Karpas-422 (cell line): Measurements from ENCODE around the gene PCDHGB6. TPM values are rescaled to one million over a fixed set of nuclear protein-coding genes. Genes with fewer than 3 reads are reported as not detected.
A peak's percentile ranks its signal among the peaks of the same experiment; 100 is the strongest.

Experiments
- DNase-seq: peaks from one replicate; pipeline ENCODE4 v3.0.0-alpha.2; 2015
- H2AFZ ChIP-seq: fragments of 200-600 bp; sonication (generic); 2 replicates; pipeline ENCODE4 v1.6.1; 2014; ENCODE audit warnings: antibody characterized with exemption, low read length, mixed read lengths
- H3K27ac ChIP-seq: fragments of 200-600 bp; sonication (generic); 2 replicates; pipeline ENCODE4 v1.5.1; 2014; ENCODE audit warnings: mild to moderate bottlenecking, low read length, moderate library complexity
- H3K27me3 ChIP-seq: fragments of 200-600 bp; sonication (generic); 2 replicates; pipeline ENCODE4 v1.6.1; 2014; ENCODE audit warnings: low read length, mixed read lengths
- H3K36me3 ChIP-seq: fragments of 200-600 bp; sonication (generic); 2 replicates; pipeline ENCODE4 v1.6.1; 2014; ENCODE audit warnings: low read length, mixed read lengths; ENCODE audit not compliant: insufficient read depth
- H3K4me1 ChIP-seq: fragments of 200-600 bp; sonication (generic); 2 replicates; pipeline ENCODE4 v1.6.1; 2014; ENCODE audit warnings: mild to moderate bottlenecking, low read length, mixed read lengths
- H3K4me2 ChIP-seq: fragments of 200-600 bp; sonication (generic); 2 replicates; pipeline ENCODE4 v1.6.1; 2014; ENCODE audit warnings: low read length, low read depth, mild to moderate bottlenecking; ENCODE audit not compliant: poor library complexity, severe bottlenecking
- H3K4me3 ChIP-seq: fragments of 200-600 bp; sonication (generic); 2 replicates; pipeline ENCODE4 v1.5.1; 2014; ENCODE audit warnings: mild to moderate bottlenecking, antibody characterized with exemption, low read length, mixed read lengths
- H3K79me2 ChIP-seq: fragments of 200-600 bp; sonication (generic); 2 replicates; pipeline ENCODE4 v1.6.1; 2014; ENCODE audit warnings: mild to moderate bottlenecking, low read length, mixed read lengths
- H3K9ac ChIP-seq: fragments of 200-600 bp; sonication (generic); 2 replicates; pipeline ENCODE4 v1.6.0; 2014; ENCODE audit warnings: low read length
- H3K9me2 ChIP-seq: fragments of 200-600 bp; sonication (generic), shearing (Covaris generic); replicated peaks from 2 replicates; pipeline ENCODE4 v1.6.0; 2014; ENCODE audit warnings: mild to moderate bottlenecking, low read length, moderate library complexity; ENCODE audit not compliant: insufficient read depth
- H3K9me3 ChIP-seq: fragments of 300-700, 200-600 bp; sonication (generic); 2 replicates; pipeline ENCODE4 v1.6.1; 2014; ENCODE audit warnings: low read length, mixed read lengths
- H4K20me1 ChIP-seq: fragments of 200-600 bp; sonication (generic); 2 replicates; pipeline ENCODE4 v1.6.1; 2014; ENCODE audit warnings: mild to moderate bottlenecking, antibody characterized with exemption, low read length, low read depth; ENCODE audit not compliant: insufficient read depth
- total RNA-seq: library from RNA; depleted of rRNA; stranded (reverse); fragments of >200 nt; shearing (Covaris generic); gene quantifications from 2 replicates; pipeline ENCODE4 v1.2.3, GENCODE V29; 2014; ENCODE audit warnings: low replicate concordance; rRNA removed

Gene PCDHGB6
- total RNA-seq, 1 experiment from 2014 or later: 5.5 TPM

- Histone ChIP-seq H3K4me3 (no peak overlapping the region), H3K36me3 (peaks cover 10% of the 10 kb centered on the region), H3K9me2 (no peaks in the 10 kb centered on the region), H2AFZ (no peak overlapping the region), H3K27me3 (no peaks in the 10 kb centered on the region), H3K4me2 (no peak overlapping the region), H3K9me3 (no peaks in the 10 kb centered on the region), H3K79me2 (peaks cover 26% of the 10 kb centered on the region), H4K20me1 (no peaks in the 10 kb centered on the region), H3K4me1 (peaks cover 23% of the 10 kb centered on the region), H3K27ac (no peak overlapping the region), H3K9ac (no peak overlapping the region)
- DNase-seq: no peak
Measured at GRCh38 chr5:141439411-141440141, 31.8 kb downstream of the PCDHGB6 start.

GRCh38 chr5:141440341-141440740, 32.5 kb downstream of the PCDHGB6 start:
- Histone ChIP-seq H3K9me2 (no peaks in the 10 kb centered on the region), H3K27me3 (no peaks in the 10 kb centered on the region), H3K27ac (no peak overlapping the region), H4K20me1 (no peaks in the 10 kb centered on the region), H3K4me2 (no peak overlapping the region), H3K36me3 (peaks cover 10% of the 10 kb centered on the region), H2AFZ (no peak overlapping the region), H3K79me2 (peaks cover 31% of the 10 kb centered on the region), H3K4me1 (peaks cover 23% of the 10 kb centered on the region), H3K9me3 (no peaks in the 10 kb centered on the region), H3K4me3 (no peak overlapping the region), H3K9ac (no peak overlapping the region)
- DNase-seq: no peak

- Histone ChIP-seq H3K4me3 (no peak overlapping the region), H3K79me2 (peaks cover 32% of the 10 kb centered on the region), H3K36me3 (peaks cover 6% of the 10 kb centered on the region), H3K9me3 (no peaks in the 10 kb centered on the region), H3K9me2 (no peaks in the 10 kb centered on the region), H3K27ac (peak overlapping the region; percentile 89; the same call in 1 of the 2 replicates), H3K9ac (no peak overlapping the region), H2AFZ (no peak overlapping the region), H4K20me1 (no peaks in the 10 kb centered on the region), H3K4me2 (peak overlapping the region; percentile 49), H3K4me1 (peaks cover 23% of the 10 kb centered on the region), H3K27me3 (no peaks in the 10 kb centered on the region)
- DNase-seq: no peak
Measured at GRCh38 chr5:141441571-141442170, 33.9 kb downstream of the PCDHGB6 start.

Other genes starting within 250 kb of the PCDHGB6 start
- gene PCDHB7, start 235.4 kb upstream of the PCDHGB6 start, total RNA-seq: not detected in 2 replicates
- not detected in 2 replicates for gene PCDHB8, start 230.2 kb upstream of the PCDHGB6 start, total RNA-seq
- 0.04 and 0.54 TPM in 2 replicates for gene PCDHB16, start 225.6 kb upstream of the PCDHGB6 start, total RNA-seq
- gene PCDHB9, start 220.9 kb upstream of the PCDHGB6 start, total RNA-seq: 0.11 and 0.29 TPM in 2 replicates
- gene PCDHB10, start 215.7 kb upstream of the PCDHGB6 start, total RNA-seq: 0.11 TPM in 1 of 2 replicates, not detected in the other
- gene PCDHB11, start 208.4 kb upstream of the PCDHGB6 start, total RNA-seq: not detected in 2 replicates
- gene PCDHB12, start 199.3 kb upstream of the PCDHGB6 start, total RNA-seq: not detected in 2 replicates
- gene PCDHB13, start 194.1 kb upstream of the PCDHGB6 start, total RNA-seq: 0.19 and 0.69 TPM in 2 replicates
- gene PCDHB14, start 184.7 kb upstream of the PCDHGB6 start, total RNA-seq: 0.48 and 0.90 TPM in 2 replicates
- 0.25 TPM in 1 of 2 replicates, not detected in the other for gene PCDHB15, start 162.6 kb upstream of the PCDHGB6 start, total RNA-seq
- gene SLC25A2, start 104.0 kb upstream of the PCDHGB6 start, total RNA-seq: 0.65 and 0.82 TPM in 2 replicates
- gene TAF7, start 87.2 kb upstream of the PCDHGB6 start, total RNA-seq: 70.0 and 85.9 TPM in 2 replicates
- 0.48 and 1.2 TPM in 2 replicates for gene PCDHGA1, start 77.5 kb upstream of the PCDHGB6 start, total RNA-seq
- gene PCDHGA2, start 69.3 kb upstream of the PCDHGB6 start, total RNA-seq: 0.04 TPM in 1 of 2 replicates, not detected in the other
- not detected in 2 replicates for gene PCDHGA3, start 64.2 kb upstream of the PCDHGB6 start, total RNA-seq
- 14.0 and 15.3 TPM in 2 replicates for gene PCDHGB1, start 57.9 kb upstream of the PCDHGB6 start, total RNA-seq
- gene PCDHGA4, start 53.0 kb upstream of the PCDHGB6 start, total RNA-seq: 11.1 and 13.5 TPM in 2 replicates
- gene PCDHGB2, start 48.0 kb upstream of the PCDHGB6 start, total RNA-seq: 9.8 and 11.5 TPM in 2 replicates
- gene PCDHGA5, start 43.9 kb upstream of the PCDHGB6 start, total RNA-seq: 8.8 and 9.7 TPM in 2 replicates
- 19.5 and 22.7 TPM in 2 replicates for gene PCDHGB3, start 37.8 kb upstream of the PCDHGB6 start, total RNA-seq
- gene PCDHGA6, start 34.1 kb upstream of the PCDHGB6 start, total RNA-seq: 10.9 and 14.5 TPM in 2 replicates
- 8.4 and 11.5 TPM in 2 replicates for gene PCDHGA7, start 25.3 kb upstream of the PCDHGB6 start, total RNA-seq
- 6.3 and 10.0 TPM in 2 replicates for gene PCDHGB4, start 20.3 kb upstream of the PCDHGB6 start, total RNA-seq
- 8.8 and 9.6 TPM in 2 replicates for gene PCDHGA8, start 15.4 kb upstream of the PCDHGB6 start, total RNA-seq
- gene PCDHGB5, start 10.1 kb upstream of the PCDHGB6 start, total RNA-seq: 17.0 and 26.4 TPM in 2 replicates
- 13.0 and 15.7 TPM in 2 replicates for gene PCDHGA9, start 5.2 kb upstream of the PCDHGB6 start, total RNA-seq
- gene PCDHGA10, start 5.0 kb downstream of the PCDHGB6 start, total RNA-seq: 8.5 and 11.2 TPM in 2 replicates
- gene PCDHGB7, start 9.7 kb downstream of the PCDHGB6 start, total RNA-seq: 6.3 and 10.4 TPM in 2 replicates
- gene PCDHGA11, start 13.0 kb downstream of the PCDHGB6 start, total RNA-seq: 9.3 and 10.4 TPM in 2 replicates
- 6.6 and 7.8 TPM in 2 replicates for gene PCDHGA12, start 22.5 kb downstream of the PCDHGB6 start, total RNA-seq
- 61.3 and 75.2 TPM in 2 replicates for gene PCDHGC3, start 67.9 kb downstream of the PCDHGB6 start, total RNA-seq
- 7.0 and 11.8 TPM in 2 replicates for gene PCDHGC4, start 77.0 kb downstream of the PCDHGB6 start, total RNA-seq
- 5.1 and 5.8 TPM in 2 replicates for gene PCDHGC5, start 81.1 kb downstream of the PCDHGB6 start, total RNA-seq
- 147 and 181 TPM in 2 replicates for gene DIAPH1, start 211.0 kb downstream of the PCDHGB6 start, total RNA-seq
- 96.0 and 128 TPM in 2 replicates for gene HDAC3, start 228.8 kb downstream of the PCDHGB6 start, total RNA-seq
- 20.4 and 48.3 TPM in 2 replicates for gene RELL2, start 229.0 kb downstream of the PCDHGB6 start, total RNA-seq
- gene FCHSD1, start 243.4 kb downstream of the PCDHGB6 start, total RNA-seq: 14.6 and 19.3 TPM in 2 replicates